ENCODE data around the gene CARMIL1. TPM values are rescaled to one million over a fixed set of nuclear protein-coding genes. Genes with fewer than 3 reads are reported as not detected.
"Not testable (repeated sequence)": the region's sequence is repeated elsewhere in the genome, so short reads cannot be mapped to it uniquely, and the experiment has no call there.

CARMIL1 gene
- total and polyA plus RNA-seq, 2 of the 8 experiments (the other 6 are each of a cell fraction or from before 2014, with no cell fraction given), result 20.3 to 40.4 TPM

DNA sequence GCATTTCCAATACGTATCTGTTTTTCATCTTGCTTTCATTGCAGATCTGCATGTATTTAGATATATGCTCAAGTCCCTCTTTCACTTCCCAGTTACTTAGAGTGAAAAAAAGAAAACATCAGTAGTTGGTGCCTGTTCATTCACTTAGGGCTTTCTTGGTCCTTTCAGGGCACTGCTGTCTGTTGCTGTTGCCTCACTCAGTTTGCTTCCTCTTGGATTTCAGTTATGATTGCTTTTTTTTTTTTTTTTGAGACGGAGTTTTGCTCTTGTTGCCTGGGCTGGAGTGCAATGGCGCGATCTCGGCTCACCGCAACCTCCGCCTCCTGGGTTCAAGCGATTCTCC lies 19.3 kb downstream of the CARMIL1 start:
- H3K36me3 ChIP-seq (ENCODE audit: control insufficient read depth in 2 of 4, insufficient read depth in 4 of 4, low read length in 3 of 4); H3K9me3 ChIP-seq (ENCODE audit: insufficient read depth in 2 of 2, low read depth in 1 of 2, low read length in 1 of 2); H3K4me2 ChIP-seq (ENCODE audit: insufficient read depth in 1 of 2, low read depth in 2 of 2, low read length in 2 of 2); H3K27me3 ChIP-seq (replicated peaks in 1 of 4; ENCODE audit: control insufficient read depth in 3 of 4, extremely low read depth in 1 of 4, insufficient read depth in 3 of 4, low read length in 3 of 4); H3K56ac ChIP-seq (replicated peaks; ENCODE audit: insufficient read length, low read depth, low read length); H4K5ac ChIP-seq (ENCODE audit: insufficient read length, low read depth, low read length); DNase-seq (ENCODE audit: low read depth in 1 of 2, low spot score in 2 of 2); H4K20me1 ChIP-seq (replicated peaks in 1 of 2; ENCODE audit: control insufficient read depth in 1 of 2, insufficient read depth in 2 of 2, low read length in 2 of 2); H3K4me3 ChIP-seq (ENCODE audit: extremely low read depth in 1 of 4, insufficient read depth in 2 of 4, low read depth in 3 of 4, low read length in 4 of 4); H3K23ac ChIP-seq (ENCODE audit: insufficient read length); H2BK15ac ChIP-seq (ENCODE audit: low read length); H3K23me2 ChIP-seq (ENCODE audit: low read depth, low read length); H2BK5ac ChIP-seq (ENCODE audit: low read depth, low read length); CTCF ChIA-PET (ENCODE audit: partially characterized antibody); FAIRE-seq; H3K18ac ChIP-seq (ENCODE audit: extremely low read depth, low read length); H2BK20ac ChIP-seq (ENCODE audit: low read length); H3K79me1 ChIP-seq (ENCODE audit: low read depth, low read length); H4K8ac ChIP-seq (ENCODE audit: extremely low read depth, insufficient read depth, low read length); H2AK5ac ChIP-seq (ENCODE audit: low read depth, low read length); H3K4ac ChIP-seq (replicated peaks; ENCODE audit: insufficient read length, low read depth, low read length); H3K14ac ChIP-seq (ENCODE audit: insufficient read length); H2BK12ac ChIP-seq (ENCODE audit: low read depth, low read length); H2BK120ac ChIP-seq (replicated peaks; ENCODE audit: low read depth, low read length); H3K4me1 ChIP-seq (replicated peaks in 1 of 4; ENCODE audit: control insufficient read depth in 3 of 4, insufficient read depth in 4 of 4, low read length in 3 of 4); H2AFZ ChIP-seq (ENCODE audit: low read length); H4K91ac ChIP-seq (replicated peaks; ENCODE audit: insufficient read length, low read length); H3K9ac ChIP-seq (replicated peaks in 1 of 4; ENCODE audit: extremely low read depth in 1 of 4, low read depth in 3 of 4, low read length in 3 of 4); H3K27ac ChIP-seq (ENCODE audit: low read depth, low read length): not testable (repeated sequence)
- WGBS, 2 experiments (ENCODE audit: extremely low coverage in 1 of 2, insufficient coverage in 1 of 2, insufficient read length in 1 of 2, insufficient replicate concordance in 2 of 2, low coverage in 1 of 2, low lambda C conversion rate in 2 of 2, missing lambda C conversion rate in 1 of 2), result 100% methylated on average over 3 of the region's 8 CpGs; no CpG with 5 or more reads in 1 of the 2 experiments
- peaks cover 10 to 94% of the 10 kb centered on the region in 2 experiments for H3K79me2 ChIP-seq (ENCODE audit: control insufficient read depth in 1 of 2, insufficient read depth in 2 of 2, low read length in 2 of 2)
- POLR2A ChIA-PET (ENCODE audit: partially characterized antibody), result interaction anchor here (1.0 kb wide), 1 partner anchor 10 kb away, joined by 3 read pairs; no protein-coding TSS in a partner anchor

Measured in H1 (cell line).